Muscle of back (tissue), 11 donors: ENCODE measurements around the gene RAPGEF1. TPM values are rescaled to one million over a fixed set of nuclear protein-coding genes. Genes with fewer than 3 reads are reported as not detected.
A peak's percentile ranks its signal among the peaks of the same experiment; 100 is the strongest.

ENCODE experiments used
- DNase-seq, 3 donors: peaks; one replicate each; pipeline versions ENCODE4 v3.0.0 to v3.0.0-alpha.2; 2013
- polyA plus RNA-seq, 10 donors: library from polyadenylated mRNA; unstranded; fragments of 120-200 nt; gene quantifications; one replicate each; pipeline ENCODE4 v1.2.1, GENCODE V29; 2013; ENCODE audit not compliant: insufficient read length in 10 of 10

RAPGEF1 gene
- polyA plus RNA-seq, 10 donors = 72.1 to 97.6 (median 81.1) TPM

DNA sequence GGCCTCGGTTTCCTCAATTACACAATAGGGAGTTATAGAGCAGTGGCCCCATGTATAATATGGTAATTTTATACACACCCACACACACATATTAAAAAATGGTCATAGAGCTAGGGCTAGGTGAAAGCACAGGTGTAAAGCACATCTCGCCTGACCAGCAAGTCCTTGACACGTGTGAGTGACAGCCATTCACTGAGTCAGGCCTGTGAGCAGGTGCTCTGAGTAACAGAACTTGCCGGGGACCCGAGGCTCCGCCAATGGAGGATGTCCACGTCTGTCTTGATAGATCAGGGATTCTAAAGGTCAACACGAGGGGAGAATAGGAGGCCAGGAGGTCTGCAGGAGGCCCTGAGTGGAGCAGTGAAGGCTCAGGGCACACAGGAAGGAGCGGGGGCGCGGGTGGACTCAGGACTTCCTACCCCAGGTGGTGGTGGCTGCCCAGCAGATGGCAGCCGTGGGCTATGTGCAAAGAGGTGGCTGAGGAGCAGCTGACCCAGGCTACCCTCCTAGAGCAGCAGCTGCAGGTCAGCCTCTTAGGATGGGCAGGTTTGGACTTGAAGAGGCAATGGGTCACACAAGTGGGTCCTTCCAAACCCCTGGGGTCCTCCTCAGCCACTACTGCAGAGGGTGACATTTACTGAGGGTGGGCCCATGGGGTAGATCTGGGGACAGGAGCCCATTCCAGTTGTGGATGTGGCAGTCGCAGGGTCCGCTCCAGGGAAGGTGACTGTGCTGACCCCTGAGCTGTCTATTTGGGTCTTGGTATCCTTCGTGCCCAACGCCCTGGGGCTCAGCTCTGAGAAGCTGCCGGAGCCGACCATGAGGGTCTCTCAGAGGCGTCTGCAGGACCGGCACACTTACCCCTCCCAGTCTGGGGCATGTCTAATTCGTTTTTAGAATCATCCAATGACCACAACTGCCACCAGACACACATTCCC lies 148.7 kb downstream of the RAPGEF1 start:
- peak; percentile 56 to 84 (median 79) for DNase-seq

DNA sequence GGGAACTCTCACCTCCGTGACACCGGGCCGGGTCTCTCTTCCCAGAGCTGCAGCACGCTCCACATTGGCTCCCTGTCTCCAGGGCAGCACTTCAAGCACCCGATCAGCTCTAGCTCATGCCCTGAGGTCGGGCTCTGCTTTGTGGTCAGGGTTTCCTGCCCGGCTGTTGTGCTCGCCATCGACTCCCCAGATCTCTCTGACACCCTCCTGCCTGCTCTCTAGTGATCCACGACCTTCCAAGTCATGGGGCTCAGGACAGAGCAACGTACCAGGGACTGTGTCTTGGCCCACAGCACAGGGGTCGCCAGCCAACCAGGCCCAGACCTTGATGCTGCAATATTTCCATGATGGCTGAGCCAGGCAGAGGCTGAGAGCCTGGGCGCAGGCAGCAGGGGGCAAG lies 149.4 kb downstream of the RAPGEF1 start:
- no peak for DNase-seq

DNA sequence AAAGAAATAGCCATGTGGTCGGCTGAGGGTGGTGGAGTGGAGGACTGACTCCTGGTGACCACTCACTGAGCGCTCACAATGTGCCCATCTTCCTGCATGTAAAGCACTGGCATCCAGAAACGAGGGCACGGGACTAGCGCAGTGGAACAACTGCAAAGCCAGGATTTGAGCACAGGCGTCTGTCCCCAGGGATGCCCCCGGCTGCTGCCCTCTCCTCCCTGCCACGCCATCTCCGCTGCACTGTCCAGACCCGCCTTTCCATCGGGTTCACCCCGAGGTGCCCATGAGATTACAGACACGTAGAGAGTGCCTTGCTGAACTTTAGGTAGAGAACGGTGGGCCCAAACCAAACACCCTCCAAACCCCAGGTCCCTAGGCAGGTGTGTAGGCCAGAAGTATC lies 149.9 kb downstream of the RAPGEF1 start:
- no peak for DNase-seq

DNA sequence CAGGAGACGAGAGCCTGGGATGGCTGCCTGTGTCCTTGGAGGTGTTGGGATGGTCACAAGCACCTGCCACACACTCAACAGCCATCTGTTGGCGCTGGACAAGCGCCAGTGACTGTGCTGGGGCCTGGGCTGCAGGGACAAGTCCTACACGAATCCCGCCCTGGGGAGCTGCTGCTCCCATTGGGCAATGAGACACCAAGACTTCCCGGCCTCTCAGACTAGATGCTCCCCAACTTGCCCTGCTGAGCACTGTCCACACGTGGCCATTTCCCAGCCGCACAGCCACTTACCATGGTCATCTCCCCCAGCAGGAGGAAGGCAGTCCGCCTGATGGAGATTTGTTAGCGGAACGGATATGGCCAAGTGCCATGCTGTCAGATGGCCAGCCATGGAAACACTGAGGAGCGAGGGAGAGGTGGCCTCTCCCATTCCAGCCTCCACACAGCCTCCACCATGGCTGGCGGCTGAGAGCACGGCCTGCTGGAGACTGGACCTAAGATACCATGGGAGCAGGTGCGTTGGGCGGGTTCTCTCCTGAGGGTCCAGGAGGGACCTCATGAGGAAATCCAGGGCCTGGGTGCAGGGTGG lies 150.7 kb downstream of the RAPGEF1 start:
- DNase-seq = no peak

DNA sequence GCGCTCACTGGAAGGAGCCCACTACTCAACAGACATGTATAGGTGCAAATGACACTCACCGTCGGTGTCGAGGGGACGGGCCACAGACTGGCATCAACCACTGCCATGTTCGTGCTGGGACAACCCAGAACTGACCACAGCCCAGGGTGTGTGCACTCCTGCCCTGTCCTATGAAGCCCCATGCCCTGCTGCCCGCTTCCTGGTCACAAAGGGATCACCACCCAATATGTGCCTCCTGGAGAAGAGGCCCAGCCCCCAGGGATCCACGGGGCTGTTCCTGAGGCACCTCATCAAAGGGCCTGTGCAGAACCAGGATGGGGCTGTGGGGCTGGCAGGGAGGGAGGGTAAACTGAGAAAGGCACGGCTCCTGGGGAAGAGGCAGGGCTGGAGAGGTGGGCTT lies 151.5 kb downstream of the RAPGEF1 start:
- no peak for DNase-seq

DNA sequence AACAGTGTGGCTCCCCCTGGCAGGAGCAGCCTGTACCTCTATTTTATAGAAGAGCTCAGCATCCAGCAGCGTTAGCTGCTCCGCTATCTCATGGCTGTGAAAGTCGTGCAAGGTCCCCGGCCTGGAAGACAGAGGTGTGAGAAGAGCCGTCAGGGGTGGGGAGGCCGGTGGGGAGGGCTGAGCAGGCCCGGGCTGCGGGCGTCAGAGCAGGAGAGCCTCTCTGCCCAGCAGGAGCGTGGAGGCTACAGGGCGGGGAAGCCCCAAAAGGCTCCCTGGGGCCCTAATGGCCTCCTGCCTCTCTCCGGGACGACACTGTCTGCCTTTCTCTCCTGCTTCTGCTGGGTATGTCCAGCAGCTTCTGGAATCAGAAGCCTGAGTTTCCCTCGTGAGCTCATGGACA lies 152.0 kb downstream of the RAPGEF1 start:
- no peak for DNase-seq

DNA sequence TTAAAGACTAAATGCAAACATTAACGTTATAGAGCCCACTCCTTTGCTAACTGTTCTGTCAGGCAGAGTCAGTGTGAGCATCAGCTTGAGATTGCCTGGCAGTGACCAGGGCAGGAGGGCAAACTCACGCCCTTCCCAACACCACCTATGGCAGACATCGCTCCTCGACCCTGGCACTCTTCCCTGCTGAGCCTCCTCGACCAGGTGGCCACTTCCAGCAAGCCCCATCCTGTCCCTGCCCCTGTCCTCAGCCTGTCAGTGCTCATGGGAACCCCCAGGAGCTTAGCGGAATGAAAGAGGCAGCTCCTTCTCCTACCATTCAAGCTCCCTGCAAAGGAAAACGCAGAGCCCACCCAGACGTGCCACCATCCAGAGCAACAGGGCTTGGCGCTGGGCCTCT lies 152.5 kb downstream of the RAPGEF1 start:
- DNase-seq = no peak

DNA sequence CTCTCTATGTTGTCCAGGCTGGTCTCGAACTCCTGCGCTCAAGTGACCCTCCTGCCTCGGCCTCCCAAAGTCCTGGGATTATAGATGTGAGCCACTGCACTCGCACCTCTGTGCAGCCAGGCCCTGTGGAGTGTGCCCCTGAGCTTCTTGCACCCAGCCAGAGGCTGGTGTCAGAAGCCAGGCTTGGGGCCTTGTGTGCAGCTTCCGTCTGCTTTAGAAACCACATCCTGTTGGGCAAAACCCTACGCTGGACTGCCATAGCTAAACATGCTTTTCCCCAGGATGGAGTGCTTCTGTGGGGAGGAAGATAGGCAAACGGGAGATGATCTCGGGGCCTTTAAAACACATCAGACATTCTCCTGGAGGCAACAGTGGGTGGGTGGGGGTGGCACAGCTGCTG lies 154.5 kb downstream of the RAPGEF1 start:
- DNase-seq = no peak

DNA sequence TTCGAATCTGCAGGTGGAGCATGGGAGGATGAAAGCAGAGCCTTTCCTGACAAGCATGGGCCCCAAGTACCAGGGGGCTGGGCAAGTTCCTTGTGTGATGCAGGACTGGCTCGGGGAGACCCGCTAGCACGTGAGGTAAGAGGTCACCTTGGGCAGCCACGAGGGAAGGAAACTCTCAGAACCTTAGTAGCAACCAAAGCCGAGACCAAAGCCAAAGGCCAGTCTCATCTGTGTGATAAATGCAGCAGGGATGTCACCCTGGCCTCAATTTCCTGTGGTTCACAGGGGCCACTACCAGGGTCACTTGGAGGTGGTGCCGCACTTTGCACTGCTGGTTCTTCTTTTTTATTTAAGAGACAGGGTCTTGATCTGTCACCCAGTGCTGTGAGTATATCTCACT lies 155.0 kb downstream of the RAPGEF1 start:
- no peak for DNase-seq

DNA sequence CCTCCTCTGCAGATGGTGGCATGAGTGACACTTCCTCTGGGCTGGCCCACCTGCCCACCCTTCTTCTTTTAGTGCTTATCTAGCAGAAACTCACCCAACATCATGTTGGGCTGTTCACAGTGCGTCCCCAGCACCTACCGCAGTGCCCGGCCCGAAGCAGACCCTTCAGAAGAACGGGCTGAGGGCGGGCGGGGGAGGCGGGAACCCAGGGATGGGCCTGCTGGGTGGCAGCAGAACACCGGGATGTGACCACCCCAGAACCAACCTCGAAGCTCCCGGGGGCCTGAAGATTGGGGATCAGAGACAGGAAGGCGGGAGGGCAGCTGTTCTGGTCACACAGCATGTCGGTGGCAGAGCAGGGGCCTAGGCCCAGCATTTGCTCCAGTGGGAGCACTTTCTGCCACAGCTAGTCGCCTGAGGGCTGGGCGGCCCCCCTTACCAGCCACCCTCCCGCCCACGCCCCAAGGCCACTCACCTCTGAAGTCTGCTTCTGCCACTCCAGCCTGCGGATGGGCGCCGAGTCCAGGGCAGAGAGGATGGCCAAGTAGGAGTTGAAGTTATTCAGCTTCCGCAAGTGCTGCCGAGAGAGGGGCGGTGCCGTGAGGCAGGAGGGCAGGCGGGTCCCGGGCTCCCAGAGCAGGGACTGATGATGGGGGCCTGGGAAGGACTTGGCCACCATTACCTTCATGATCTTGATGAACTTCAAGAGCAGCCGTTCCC lies 155.9 kb downstream of the RAPGEF1 start:
- no peak for DNase-seq

DNA sequence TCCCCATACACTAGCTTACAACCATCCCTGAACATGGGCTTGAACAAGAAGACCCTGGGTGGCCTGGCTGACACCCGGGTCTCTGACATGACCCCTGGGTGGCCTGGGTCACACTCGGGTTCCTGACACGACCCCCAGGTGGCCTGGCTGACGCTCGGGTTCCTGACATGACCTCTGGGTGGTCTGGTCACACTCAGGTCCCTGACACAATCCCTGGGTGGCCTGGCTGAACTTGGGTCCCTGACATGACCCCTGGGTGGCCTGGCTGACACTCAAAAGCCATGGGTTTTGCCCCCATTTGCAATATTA lies 156.6 kb downstream of the RAPGEF1 start:
- no peak for DNase-seq

DNA sequence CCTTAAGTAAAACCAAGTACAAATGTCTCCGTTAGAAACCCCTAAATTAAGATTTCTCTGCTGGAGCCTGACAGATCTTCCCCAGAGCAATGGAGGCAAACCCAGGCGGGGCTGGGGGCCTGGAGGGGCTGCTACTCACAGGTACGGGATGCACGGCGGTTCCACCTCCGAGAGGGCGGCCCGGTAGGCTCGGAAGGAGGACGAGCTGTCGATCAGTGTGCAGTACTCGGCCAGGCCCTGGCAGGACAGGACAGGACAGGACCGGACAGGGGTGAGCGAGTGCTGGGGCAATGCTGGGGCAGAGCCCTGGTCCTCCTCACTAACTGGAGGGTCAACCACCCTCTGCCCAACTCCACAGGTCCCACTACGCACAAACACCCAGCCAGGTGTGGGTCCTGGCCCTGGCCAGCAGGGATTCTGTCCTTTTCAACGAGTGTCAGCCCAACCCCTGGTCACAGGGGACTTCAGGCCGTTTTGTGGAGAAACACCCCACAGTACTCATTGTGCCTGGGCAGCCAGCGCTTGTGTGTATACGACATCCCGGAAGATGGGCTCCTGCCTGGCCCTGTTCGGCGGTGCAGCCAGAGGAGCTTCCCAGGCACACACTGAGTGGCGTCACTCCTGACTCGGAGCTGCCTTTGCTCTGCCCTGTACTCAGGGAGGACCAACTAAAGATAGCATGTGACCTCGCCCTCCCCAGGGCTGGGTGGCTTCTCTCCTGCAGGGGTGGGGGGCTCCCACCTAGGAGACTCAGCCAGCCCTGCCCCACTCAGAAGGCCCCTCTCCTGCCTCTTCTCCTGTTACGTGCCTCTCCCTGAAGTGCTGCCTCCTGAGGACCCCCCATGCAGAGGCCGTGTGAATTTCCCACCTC lies 157.2 kb downstream of the RAPGEF1 start:
- DNase-seq = no peak

DNA sequence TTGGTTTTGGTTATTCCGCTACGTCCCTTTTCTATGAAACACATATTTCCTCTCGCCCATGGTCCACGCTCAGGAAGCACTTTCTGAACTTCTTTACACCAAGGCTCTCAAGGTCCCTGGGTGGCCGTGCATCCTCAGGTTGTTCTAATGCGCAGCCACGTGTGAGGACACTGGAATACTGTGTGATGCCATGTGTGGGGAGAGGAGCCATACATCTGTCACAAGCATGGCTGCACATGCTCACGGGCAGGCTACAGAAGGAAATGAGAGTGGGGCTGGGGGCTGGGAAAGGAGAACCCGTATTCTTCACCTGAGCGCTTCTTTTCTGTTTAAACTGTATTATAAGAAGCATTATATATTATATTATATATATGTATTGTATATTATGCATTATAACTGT lies 157.8 kb downstream of the RAPGEF1 start:
- no peak for DNase-seq

DNA sequence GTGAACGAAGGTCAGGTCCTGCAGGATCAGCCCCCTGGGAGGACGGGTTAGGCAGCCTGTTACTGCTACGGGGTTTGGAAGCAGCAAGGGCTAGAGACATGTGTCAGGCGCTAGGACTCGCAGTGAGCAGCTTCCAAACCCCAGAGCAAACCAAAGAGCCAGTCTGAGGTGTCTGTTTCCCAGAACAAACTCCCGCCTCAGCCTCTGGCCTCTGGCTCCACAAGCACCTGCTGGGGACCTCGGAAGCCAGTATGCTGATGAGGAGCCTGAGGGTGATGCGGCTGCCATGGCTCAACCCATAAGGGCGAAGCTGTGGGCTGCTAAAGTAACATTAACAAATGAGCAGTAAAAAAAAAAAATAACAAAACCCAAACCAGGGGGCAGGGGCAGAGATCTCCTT lies 159.5 kb downstream of the RAPGEF1 start:
- no peak for DNase-seq

DNA sequence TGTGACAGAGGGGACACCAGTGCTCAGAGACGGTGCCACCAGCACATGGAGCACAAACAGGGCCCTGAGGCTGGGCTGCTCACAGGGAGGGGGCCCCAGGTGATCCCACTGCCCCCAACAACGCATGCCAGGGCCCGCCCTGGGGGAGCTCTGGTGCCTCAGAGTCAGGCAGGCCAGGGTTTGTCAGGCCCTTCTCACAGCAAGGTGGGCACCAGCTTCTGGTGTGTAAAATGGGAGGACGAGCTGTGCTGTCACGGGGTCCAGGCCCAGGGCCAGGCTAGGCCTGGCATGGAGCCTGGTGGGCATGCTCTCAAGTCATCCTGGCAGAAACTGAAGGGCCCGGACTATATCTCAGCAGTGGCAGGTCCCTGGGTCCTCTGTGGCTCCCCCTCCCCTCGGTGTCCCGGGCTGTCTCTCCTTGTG lies 160.1 kb downstream of the RAPGEF1 start:
- DNase-seq = no peak

DNA sequence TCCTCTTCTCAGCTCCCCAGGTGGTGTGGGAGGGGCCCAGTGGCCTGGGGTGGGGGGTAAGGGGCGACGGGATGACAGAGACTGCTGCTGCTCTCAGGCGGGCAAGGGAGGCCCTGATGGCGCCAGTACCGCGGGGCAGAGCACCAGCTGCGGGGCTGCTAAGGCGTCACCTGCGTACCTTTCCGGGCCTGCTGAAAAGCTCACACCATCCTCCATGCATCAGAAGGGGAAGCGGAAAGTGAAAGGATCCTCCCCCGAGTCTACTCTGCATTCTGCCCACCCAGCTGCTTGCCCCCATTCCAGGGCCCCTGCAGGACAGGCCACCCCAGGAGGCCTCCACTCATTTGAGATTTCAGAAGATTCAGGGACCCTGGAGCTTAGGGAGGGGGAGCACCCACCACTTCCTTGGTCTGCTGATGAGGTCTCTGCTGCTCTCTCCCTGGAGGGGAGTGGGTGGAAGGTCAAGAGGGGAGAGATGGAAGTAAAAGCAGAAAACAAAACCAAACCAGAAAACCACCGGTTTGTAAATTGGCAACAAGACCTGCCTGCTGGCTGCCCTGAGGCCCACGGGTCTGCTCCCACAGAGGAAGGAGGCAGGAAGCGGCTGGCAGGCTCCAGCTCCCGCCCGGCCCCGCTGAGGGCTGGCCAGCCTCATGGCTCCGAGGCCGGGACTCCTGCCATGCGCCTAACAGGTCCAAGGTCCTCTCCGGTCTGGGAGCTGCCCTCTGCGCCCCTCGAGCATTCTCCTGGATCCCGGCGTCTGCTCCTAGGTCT lies 161.0 kb downstream of the RAPGEF1 start:
- no peak for DNase-seq

DNA sequence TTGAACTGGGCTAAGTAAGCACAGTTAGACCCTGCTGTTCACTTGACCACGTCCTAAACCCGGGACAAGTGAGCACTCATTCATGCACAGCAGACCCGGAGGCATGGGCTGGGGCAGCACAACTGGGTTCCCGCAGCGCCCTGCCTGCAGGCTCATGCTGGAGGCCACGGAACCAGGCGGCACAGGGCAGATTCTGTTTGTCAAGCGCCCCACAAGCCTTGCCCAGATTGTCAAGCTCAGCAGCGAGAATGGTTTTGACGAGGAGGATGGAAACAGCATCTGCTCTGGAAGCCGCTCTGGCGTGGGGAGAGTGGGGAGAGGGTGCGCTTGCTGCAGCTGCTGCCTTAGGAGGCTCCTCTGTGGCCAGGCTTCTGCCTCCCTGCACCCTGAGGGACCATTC lies 161.9 kb downstream of the RAPGEF1 start:
- DNase-seq = no peak

DNA sequence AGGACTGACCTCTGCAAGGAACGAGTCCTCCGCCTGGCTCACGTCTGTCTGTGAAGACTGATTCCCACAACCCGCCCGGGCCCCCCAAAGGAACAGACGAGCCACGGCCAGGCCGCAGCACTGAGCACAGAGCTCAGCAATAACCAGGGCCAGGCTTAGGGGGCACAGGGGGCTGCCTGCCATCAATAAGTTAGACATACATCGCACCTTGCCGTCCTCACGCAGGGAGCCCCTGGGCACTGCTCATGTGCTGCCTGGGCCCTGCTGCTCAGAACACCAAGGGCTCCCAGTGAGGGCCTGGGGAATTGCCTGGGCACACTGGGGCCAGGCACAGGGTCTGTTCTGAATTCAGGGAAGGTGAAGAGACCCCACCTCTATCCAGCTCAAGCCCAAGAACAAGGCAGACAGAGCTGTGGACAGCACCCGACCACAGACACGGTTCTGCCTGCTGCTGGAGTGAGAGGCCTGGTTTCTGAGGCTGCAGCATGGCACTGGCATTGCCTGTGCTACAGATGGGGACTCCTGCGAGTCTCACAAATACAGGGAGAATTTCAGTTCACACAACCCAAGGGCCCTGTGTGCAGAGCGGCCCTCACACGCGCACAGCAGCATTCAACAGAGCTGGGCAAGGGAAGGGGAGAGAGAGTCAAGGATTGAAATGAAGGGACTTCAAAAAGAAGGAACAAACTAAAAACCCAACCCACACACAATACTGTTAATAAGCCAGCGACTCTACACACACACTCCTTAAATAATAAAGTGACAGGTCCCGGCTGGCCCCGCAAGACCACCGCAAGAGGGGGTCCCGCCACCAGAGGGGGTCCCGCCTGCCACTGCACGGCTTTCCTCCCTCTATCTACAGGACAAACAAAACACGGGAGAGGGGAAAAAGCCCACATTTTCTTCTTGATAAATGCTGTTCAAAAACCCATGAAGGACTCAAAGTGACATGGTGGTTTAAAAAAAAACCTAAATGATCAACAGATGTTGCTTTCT lies 162.6 kb downstream of the RAPGEF1 start:
- no peak for DNase-seq

DNA sequence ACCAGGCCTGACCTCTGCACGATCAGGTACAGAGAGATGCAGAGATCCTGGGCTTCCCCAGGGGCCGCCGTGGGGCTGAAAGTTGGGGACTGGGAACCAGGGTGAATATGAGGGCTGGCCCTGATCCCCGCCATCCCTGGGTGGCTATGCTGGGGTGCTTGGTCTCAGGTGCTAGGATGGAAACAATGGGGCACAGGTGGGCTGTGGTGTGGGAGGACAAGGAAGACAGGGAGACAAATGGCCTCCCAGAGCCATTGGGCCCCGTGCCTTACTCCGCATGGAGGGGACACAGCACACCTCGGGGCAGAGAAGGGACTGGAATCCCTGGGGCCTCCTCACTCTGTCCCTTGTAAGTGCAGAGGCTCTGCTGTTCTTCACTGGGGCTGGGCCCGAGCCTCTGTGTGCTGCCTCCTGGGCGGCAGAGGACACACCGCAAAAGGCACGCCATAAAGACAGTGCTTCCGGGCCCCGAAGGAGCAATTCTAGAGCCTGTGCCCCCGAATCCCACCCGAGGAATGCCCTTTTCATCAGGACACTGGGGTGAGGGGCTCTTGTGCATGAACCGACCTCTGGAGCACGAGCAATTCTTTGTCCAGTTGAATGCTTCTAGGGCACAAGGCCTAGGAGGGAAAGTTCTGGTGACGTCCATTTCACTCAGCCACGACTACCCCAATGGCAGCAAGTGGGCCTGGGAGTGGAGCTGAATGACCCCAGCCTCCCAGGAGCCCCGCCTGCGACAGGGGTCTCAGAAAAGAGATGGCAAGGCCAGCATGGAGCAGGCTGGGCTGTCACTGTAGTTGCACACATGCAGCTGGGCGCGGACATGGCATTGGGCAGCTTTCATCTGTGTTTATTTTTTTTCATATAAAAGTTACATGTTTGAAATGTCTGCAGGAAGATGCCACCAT lies 163.7 kb downstream of the RAPGEF1 start:
- DNase-seq = no peak
